ENCODE measurements around the gene ABHD17C. TPM values are rescaled to one million over a fixed set of nuclear protein-coding genes. Genes with fewer than 3 reads are reported as not detected.

The ABHD17C gene
- total RNA-seq, 1 experiment from 2014 or later: 16.3 TPM

DNA sequence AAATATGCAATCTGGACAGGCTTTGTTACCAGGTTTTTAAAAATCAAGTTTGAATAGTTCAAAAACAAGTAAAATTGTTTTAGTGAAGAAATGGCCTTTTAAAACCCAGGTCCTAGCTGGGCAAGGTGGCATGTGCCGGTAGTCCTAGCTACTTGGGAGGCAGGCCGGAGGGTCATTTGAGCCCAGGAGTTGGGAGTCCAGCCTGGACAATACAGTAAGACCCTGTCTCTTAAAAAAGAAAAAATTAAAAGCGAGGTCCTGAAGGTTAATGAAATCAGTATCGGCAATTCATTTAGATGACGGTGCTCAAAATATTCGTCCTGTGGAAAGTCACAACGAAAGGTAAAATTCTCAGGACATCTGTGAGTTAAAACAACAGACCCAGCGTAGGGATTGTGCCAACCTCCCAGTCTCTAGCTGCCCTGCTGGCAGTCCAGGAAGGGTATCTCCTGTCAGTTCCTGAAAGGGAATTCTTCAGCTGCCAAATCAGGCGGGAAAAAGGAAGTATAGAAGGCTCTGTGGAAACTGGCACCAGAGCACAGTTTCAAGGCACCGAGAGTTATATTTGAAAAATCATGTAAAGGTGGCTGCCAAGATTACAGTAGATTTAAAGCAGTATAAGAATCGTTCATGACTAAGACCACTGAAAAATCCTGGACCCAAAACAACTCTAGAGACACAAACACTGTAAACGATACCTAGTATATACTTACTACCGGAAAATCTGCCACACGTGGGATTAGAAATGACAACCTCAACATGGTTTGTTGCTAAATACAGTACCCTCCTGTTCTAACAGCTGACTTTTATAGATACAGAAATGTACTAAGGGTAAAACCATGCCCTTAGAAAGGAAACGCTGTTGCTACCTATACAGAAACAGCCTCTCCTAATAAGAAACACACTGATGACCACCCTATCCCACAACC is 1.2 kb upstream of the ABHD17C start:
- TSS peak; percentile 92 for BruUV-seq (replicated peaks)
- ChIA-PET CTCF (interaction anchor here (1.1 to 2.7 kb wide), 3 partner anchors 34 to 127 kb away, joined by 3 to 13 read pairs (median 8); no protein-coding TSS in a partner anchor), POLR2A (interaction anchor here (0.6 kb wide), 1 partner anchor 551 kb away, joined by 3 read pairs; no protein-coding TSS in a partner anchor)

DNA sequence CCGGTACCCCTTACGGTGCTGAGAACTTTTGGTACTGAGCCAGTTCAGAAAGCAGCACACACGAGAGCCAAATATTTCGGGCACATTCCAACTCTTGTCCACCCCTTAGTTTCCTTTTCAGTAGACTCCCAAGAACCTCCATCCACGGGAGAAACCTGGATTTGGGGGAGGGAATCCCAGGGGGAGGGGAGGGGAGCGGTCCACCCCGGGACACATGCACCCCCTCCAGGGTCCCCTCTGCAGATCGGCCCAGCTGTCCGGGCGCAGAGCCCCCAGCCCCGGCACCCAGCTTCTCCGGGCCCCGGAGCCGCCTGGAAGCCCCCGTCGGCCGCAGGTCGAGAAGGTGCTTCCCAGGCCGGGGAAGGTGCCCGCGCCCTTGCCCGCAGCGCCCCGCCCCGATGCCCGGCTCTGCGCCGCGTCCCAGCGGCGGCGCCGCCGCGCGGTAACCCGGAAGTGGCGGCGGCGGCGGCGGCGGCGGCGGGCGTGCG is 455 bp upstream of the ABHD17C start:
- no peak for DNase-seq (ENCODE audit: low read depth, low spot score)
- no TSS peak for BruUV-seq (replicated peaks)
- TF ChIP-seq POLR2AphosphoS5 (IDR thresholded peaks at IDR 0.05; ENCODE audit: low read depth, low read length): peak; percentile 26; the same call in 1 of the 2 replicates
- no peak for TF ChIP-seq SIN3A (IDR thresholded peaks at IDR 0.05; ENCODE audit: borderline replicate concordance, insufficient read depth, low read depth, low read length)
- peak; percentile 81 for ATAC-seq
- POLR2A ChIA-PET: interaction anchor here (0.6 kb wide), 1 partner anchor 550 kb away, joined by 3 read pairs; no protein-coding TSS in a partner anchor
- intact Hi-C loops (cut with micrococcal nuclease; ENCODE audit: unreplicated experiment) (no loop called here), in situ Hi-C loops (cut with HindIII; ENCODE audit: low pct_unique_long_range_greater_than_20kb, low sequenced_read_pairs) (no loop called here)
- CTCF ChIA-PET: interaction anchor here (1.1 to 2.7 kb wide), 2 partner anchors 35 to 127 kb away, joined by 3 to 13 read pairs; no protein-coding TSS in a partner anchor
- H3K27ac ChIP-seq (ENCODE audit: low read length): peak overlapping the region; percentile 88
- peak overlapping the region; percentile 69 to 84 for H3K4me3 ChIP-seq (ENCODE audit: low read depth in 2 of 2, low read length in 2 of 2)
- no peaks in the 10 kb centered on the region; the same call in 1 of the 2 replicates for H3K36me3 ChIP-seq (ENCODE audit: control insufficient read depth, insufficient read depth, low read length)
- no peaks in the 10 kb centered on the region for H3K9me3 ChIP-seq (ENCODE audit: control insufficient read depth, insufficient read depth, low read depth, low read length)
- H3K4me1 ChIP-seq (ENCODE audit: control insufficient read depth, insufficient read depth, low read length): peaks cover 16% of the 10 kb centered on the region
- H3K27me3 ChIP-seq (ENCODE audit: control insufficient read depth, insufficient read depth, low read length): no peaks in the 10 kb centered on the region

More for the DNA sequence above, 1.2 kb upstream of the ABHD17C start:
- Histone ChIP-seq H3K9me3 (ENCODE audit: control insufficient read depth, insufficient read depth, low read depth, low read length) (no peaks in the 10 kb centered on the region), H3K36me3 (ENCODE audit: control insufficient read depth, insufficient read depth, low read length) (no peaks in the 10 kb centered on the region; the same call in 1 of the 2 replicates), H3K27me3 (ENCODE audit: control insufficient read depth, insufficient read depth, low read length) (no peaks in the 10 kb centered on the region), H3K4me1 (ENCODE audit: control insufficient read depth, insufficient read depth, low read length) (peaks cover 16% of the 10 kb centered on the region), H3K4me3 (ENCODE audit: low read depth in 2 of 2, low read length in 2 of 2) (peak overlapping the region; percentile 69 to 84), H3K27ac (ENCODE audit: low read length) (peak overlapping the region; percentile 88)
- peak; percentile 4; the same call in 1 of the 2 replicates for ATAC-seq
- intact Hi-C loops (cut with micrococcal nuclease; ENCODE audit: unreplicated experiment): no loop called here
- no peak for DNase-seq (ENCODE audit: low read depth, low spot score)
- TF ChIP-seq, protein P1, sequence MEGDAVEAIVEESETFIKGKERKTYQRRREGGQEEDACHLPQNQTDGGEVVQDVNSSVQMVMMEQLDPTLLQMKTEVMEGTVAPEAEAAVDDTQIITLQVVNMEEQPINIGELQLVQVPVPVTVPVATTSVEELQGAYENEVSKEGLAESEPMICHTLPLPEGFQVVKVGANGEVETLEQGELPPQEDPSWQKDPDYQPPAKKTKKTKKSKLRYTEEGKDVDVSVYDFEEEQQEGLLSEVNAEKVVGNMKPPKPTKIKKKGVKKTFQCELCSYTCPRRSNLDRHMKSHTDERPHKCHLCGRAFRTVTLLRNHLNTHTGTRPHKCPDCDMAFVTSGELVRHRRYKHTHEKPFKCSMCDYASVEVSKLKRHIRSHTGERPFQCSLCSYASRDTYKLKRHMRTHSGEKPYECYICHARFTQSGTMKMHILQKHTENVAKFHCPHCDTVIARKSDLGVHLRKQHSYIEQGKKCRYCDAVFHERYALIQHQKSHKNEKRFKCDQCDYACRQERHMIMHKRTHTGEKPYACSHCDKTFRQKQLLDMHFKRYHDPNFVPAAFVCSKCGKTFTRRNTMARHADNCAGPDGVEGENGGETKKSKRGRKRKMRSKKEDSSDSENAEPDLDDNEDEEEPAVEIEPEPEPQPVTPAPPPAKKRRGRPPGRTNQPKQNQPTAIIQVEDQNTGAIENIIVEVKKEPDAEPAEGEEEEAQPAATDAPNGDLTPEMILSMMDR (IDR thresholded peaks at IDR 0.05): no peak
- no peak; the same call in 1 of the 2 replicates for TF ChIP-seq SIN3A (IDR thresholded peaks at IDR 0.05; ENCODE audit: borderline replicate concordance, insufficient read depth, low read depth, low read length)
- TF ChIP-seq, protein P2, sequence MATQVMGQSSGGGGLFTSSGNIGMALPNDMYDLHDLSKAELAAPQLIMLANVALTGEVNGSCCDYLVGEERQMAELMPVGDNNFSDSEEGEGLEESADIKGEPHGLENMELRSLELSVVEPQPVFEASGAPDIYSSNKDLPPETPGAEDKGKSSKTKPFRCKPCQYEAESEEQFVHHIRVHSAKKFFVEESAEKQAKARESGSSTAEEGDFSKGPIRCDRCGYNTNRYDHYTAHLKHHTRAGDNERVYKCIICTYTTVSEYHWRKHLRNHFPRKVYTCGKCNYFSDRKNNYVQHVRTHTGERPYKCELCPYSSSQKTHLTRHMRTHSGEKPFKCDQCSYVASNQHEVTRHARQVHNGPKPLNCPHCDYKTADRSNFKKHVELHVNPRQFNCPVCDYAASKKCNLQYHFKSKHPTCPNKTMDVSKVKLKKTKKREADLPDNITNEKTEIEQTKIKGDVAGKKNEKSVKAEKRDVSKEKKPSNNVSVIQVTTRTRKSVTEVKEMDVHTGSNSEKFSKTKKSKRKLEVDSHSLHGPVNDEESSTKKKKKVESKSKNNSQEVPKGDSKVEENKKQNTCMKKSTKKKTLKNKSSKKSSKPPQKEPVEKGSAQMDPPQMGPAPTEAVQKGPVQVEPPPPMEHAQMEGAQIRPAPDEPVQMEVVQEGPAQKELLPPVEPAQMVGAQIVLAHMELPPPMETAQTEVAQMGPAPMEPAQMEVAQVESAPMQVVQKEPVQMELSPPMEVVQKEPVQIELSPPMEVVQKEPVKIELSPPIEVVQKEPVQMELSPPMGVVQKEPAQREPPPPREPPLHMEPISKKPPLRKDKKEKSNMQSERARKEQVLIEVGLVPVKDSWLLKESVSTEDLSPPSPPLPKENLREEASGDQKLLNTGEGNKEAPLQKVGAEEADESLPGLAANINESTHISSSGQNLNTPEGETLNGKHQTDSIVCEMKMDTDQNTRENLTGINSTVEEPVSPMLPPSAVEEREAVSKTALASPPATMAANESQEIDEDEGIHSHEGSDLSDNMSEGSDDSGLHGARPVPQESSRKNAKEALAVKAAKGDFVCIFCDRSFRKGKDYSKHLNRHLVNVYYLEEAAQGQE (IDR thresholded peaks at IDR 0.05; ENCODE audit: insufficient read depth in 1 of 2, low read depth in 2 of 2, low read length in 1 of 2): no peak
- TF ChIP-seq TCF7L2 (IDR thresholded peaks at IDR 0.05; ENCODE audit: low read depth, low read length): no peak
- TF ChIP-seq POLR2AphosphoS5 (IDR thresholded peaks at IDR 0.05; ENCODE audit: low read depth, low read length): no peak
- in situ Hi-C loops (cut with HindIII; ENCODE audit: low pct_unique_long_range_greater_than_20kb, low sequenced_read_pairs): no loop called here
